ENCODE data around the gene KCNN1. TPM values are rescaled to one million over a fixed set of nuclear protein-coding genes. Genes with fewer than 3 reads are reported as not detected.

Gene KCNN1
- total RNA-seq, 1 donor from 2014 or later, result 0.38 TPM

DNA sequence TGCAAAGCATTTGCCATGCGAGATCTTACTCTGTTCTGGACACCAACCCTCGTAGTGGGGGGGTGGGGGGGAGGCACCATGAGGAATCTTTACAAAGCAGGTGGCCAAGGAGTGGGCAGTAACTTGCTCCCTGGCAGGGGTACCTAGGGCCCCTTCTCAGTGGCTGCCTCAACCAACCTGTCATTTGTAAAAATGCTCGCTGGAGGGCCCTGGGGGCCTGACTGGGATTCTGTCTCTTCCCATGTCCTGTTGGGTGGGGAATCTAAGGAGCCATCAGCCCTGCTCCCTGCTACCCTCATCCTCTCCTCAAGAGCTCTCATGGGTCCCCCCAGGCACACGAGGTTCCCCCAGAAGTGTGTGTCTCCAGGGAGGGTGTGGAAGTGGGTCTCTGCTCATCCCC lies 1.5 kb downstream of the KCNN1 start:
- no peak overlapping the region for H3K27ac ChIP-seq (replicated peaks)
- H3K9me3 ChIP-seq (replicated peaks), result no peaks in the 10 kb centered on the region
- peaks cover 7% of the 10 kb centered on the region for H3K4me1 ChIP-seq
- H3K36me3 ChIP-seq, result no peaks in the 10 kb centered on the region
- TF ChIP-seq, protein P1, sequence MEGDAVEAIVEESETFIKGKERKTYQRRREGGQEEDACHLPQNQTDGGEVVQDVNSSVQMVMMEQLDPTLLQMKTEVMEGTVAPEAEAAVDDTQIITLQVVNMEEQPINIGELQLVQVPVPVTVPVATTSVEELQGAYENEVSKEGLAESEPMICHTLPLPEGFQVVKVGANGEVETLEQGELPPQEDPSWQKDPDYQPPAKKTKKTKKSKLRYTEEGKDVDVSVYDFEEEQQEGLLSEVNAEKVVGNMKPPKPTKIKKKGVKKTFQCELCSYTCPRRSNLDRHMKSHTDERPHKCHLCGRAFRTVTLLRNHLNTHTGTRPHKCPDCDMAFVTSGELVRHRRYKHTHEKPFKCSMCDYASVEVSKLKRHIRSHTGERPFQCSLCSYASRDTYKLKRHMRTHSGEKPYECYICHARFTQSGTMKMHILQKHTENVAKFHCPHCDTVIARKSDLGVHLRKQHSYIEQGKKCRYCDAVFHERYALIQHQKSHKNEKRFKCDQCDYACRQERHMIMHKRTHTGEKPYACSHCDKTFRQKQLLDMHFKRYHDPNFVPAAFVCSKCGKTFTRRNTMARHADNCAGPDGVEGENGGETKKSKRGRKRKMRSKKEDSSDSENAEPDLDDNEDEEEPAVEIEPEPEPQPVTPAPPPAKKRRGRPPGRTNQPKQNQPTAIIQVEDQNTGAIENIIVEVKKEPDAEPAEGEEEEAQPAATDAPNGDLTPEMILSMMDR (IDR thresholded peaks at IDR 0.05; ENCODE audit: borderline replicate concordance), result no peak
- intact Hi-C loops (cut with micrococcal nuclease), result no loop called here
- peaks cover 95% of the 10 kb centered on the region for H3K27me3 ChIP-seq (ENCODE audit: low read depth)
- H3K4me3 ChIP-seq, result no peak overlapping the region
- DNase-seq, result no peak

DNA sequence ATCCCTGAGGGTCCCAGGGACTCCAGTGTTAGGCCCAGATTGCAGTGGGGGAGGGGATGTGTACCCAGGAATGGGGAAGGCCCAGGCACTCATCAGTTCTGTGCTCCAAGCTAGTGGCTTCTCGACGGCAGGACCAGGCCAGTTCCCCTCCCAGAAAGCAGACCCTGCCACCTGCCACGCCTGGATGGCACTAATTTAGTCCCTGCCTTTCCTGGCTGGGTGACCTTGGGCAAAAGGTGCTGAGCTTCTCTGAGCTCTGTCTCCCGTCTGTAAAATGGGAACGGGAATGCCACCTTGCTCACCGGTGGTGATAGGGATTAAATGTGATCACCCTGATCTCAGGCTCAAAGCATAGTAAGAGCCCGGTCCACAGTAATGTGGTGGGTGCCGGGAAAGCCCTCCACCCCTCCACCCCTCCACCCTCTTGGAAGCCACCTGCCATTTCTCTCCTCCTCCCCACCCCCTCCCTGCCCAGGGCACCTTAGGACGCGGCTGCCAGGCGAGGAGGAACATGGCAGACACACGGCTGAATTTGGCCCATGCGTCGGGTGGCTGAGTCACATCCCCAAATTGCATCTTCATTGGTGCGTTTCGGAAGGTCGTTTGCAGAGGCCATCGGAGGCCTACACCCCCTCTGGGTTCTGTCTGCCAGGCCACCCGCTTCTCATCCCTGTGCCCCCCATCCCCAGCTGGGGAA lies 2.3 kb downstream of the KCNN1 start:
- peaks cover 7% of the 10 kb centered on the region for H3K4me1 ChIP-seq
- TF ChIP-seq, protein P1 (IDR thresholded peaks at IDR 0.05; ENCODE audit: borderline replicate concordance), result no peak
- no peak overlapping the region for H3K27ac ChIP-seq (replicated peaks)
- no peak for DNase-seq
- H3K36me3 ChIP-seq, result no peaks in the 10 kb centered on the region
- H3K9me3 ChIP-seq (replicated peaks), result no peaks in the 10 kb centered on the region
- peaks cover 95% of the 10 kb centered on the region for H3K27me3 ChIP-seq (ENCODE audit: low read depth)
- intact Hi-C loops (cut with micrococcal nuclease), result no loop called here
- H3K4me3 ChIP-seq, result no peak overlapping the region

DNA sequence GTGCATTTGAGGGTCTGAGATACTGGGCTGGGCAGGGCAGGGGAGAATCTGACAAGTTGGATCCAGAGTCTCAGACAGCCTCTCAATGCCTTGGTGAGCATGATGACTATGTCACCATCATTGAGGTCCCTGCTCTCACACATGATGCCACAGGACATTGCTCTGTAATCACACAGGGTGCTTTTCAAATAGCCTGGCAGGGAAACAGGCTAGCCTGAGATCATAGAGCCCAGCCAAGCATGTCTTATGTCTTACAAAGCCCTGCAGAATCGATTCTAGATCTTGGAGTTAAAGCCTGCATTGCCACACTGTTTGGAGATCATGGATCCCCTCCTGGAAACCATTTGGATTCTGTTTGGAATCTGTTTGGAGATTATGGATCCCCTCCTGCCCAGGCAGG lies 5.3 kb downstream of the KCNN1 start:
- intact Hi-C loops (cut with micrococcal nuclease), result no loop called here
- TF ChIP-seq, protein P1 (IDR thresholded peaks at IDR 0.05; ENCODE audit: borderline replicate concordance), result no peak

DNA sequence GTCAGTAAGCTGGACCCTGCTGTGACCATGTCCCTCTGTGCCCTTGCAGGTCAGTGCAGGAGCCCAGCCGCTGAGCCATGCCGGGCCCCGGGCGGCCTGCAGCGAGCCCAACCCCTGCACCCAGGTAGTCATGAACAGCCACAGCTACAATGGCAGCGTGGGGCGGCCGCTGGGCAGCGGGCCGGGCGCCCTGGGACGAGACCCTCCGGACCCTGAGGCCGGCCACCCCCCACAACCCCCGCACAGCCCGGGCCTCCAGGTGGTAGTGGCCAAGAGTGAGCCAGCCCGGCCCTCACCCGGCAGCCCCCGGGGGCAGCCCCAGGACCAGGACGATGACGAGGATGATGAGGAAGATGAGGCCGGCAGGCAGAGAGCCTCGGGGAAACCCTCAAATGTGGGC lies 6.9 kb downstream of the KCNN1 start:
- intact Hi-C loops (cut with micrococcal nuclease), result no loop called here
- TF ChIP-seq, protein P1 (IDR thresholded peaks at IDR 0.05; ENCODE audit: borderline replicate concordance), result no peak
- peaks cover 70% of the 10 kb centered on the region for H3K27me3 ChIP-seq (ENCODE audit: low read depth)
- H3K4me3 ChIP-seq, result no peak overlapping the region
- no peak for DNase-seq
- no peaks in the 10 kb centered on the region for H3K4me1 ChIP-seq
- no peaks in the 10 kb centered on the region for H3K9me3 ChIP-seq (replicated peaks)
- no peaks in the 10 kb centered on the region for H3K36me3 ChIP-seq
- H3K27ac ChIP-seq (replicated peaks), result no peak overlapping the region

More for the DNA sequence above, 5.3 kb downstream of the KCNN1 start:
- H3K36me3 ChIP-seq, result no peaks in the 10 kb centered on the region
- H3K27me3 ChIP-seq (ENCODE audit: low read depth), result peaks cover 85% of the 10 kb centered on the region
- DNase-seq, result no peak
- no peak overlapping the region for H3K27ac ChIP-seq (replicated peaks)
- H3K4me3 ChIP-seq, result no peak overlapping the region
- H3K9me3 ChIP-seq (replicated peaks), result no peaks in the 10 kb centered on the region
- peaks cover 5% of the 10 kb centered on the region for H3K4me1 ChIP-seq

DNA sequence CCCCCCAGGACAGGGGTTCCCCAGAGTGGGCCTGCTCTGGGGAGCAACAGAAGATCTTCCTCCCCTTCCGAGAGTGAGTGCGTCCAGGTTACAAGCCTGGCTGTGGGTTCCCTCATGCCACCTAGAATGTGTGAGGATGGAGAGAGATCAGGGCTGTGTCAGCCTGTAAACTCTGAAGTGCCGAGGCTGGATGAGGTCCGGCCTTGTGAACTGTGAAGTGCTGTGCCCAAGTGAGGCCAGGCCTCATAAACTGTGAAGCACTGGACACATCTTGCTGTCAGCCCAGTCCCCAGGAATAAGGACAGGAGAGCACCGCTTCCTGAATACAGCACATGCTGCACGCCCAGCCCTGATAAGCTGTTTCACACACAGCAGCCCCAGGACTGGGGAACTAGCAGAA lies 7.6 kb downstream of the KCNN1 start:
- intact Hi-C loops (cut with micrococcal nuclease), result no loop called here
- Histone ChIP-seq H3K4me1 (no peaks in the 10 kb centered on the region), H3K4me3 (no peak overlapping the region), H3K36me3 (no peaks in the 10 kb centered on the region), H3K27me3 (ENCODE audit: low read depth) (peaks cover 63% of the 10 kb centered on the region), H3K27ac (replicated peaks) (no peak overlapping the region), H3K9me3 (replicated peaks) (no peaks in the 10 kb centered on the region)
- TF ChIP-seq, protein P1 (IDR thresholded peaks at IDR 0.05; ENCODE audit: borderline replicate concordance), result no peak
- no peak for DNase-seq

Data from left ventricle myocardium inferior (tissue), 1 donor.